Vagina (tissue), 2 donors: ENCODE results near the gene ZCCHC7.

Experiments used
- CTCF ChIP-seq, 3 experiments: fragments of 450-650 bp in 2 of 3; fragments of 200-600 bp in 1 of 3; sonication (generic) in 1 of 3; IDR thresholded peaks; one replicate each; pipeline ENCODE4 v1.5.1; 2017 to 2019; ENCODE audit warnings: antibody characterized with exemption in 3 of 3, mild to moderate bottlenecking in 2 of 3, moderate library complexity in 2 of 3
- POLR2A ChIP-seq, 2 donors: fragments of 450-650 bp; IDR thresholded peaks; one replicate each; pipeline ENCODE4 v1.6.1; 2017; ENCODE audit warnings: antibody characterized with exemption in 2 of 2, mild to moderate bottlenecking in 2 of 2, moderate library complexity in 2 of 2

GRCh38 chr9:37148181-37148580 is 27.8 kb downstream of the ZCCHC7 start:
- TF ChIP-seq CTCF (IDR thresholded peaks at IDR 0.05) (no peak), POLR2A (IDR thresholded peaks at IDR 0.05) (no peak)
